A673 (cell line): ENCODE measurements around the gene KLF11.

Experiments
- CTCF ChIP-seq: fragments of 300-800, 200-600 bp; sonication (generic); conservative IDR thresholded peaks from 2 replicates; pipeline ENCODE4 v1.5.1; 2017; ENCODE audit warnings: low read depth, mild to moderate bottlenecking, antibody characterized with exemption, low read length, moderate library complexity, mixed read lengths
- EZH2 ChIP-seq: fragments of 200-600 bp; sonication (generic); IDR thresholded peaks from 2 replicates; pipeline ENCODE4 v1.6.1; 2017; ENCODE audit warnings: borderline replicate concordance, low read depth, mild to moderate bottlenecking, mixed read lengths, antibody characterized with exemption, low read length; ENCODE audit not compliant: poor library complexity, severe bottlenecking

- TF ChIP-seq CTCF (no peak), EZH2 (no peak)
Measured at GRCh38 chr2:10067330-10067729, 24.0 kb downstream of the KLF11 start.
